Fibroblast of the aortic adventitia (primary cell): ENCODE measurements around the gene EXOC6B. TPM values are rescaled to one million over a fixed set of nuclear protein-coding genes. Genes with fewer than 3 reads are reported as not detected.

Source experiments
- DNase-seq: peaks from one replicate; pipeline ENCODE4 v3.0.0-alpha.2; 2010; ENCODE audit warnings: low read depth
- H3K4me3 ChIP-seq: 2 replicates; pipeline ENCODE4 v1.5.1; 2011; ENCODE audit warnings: low read depth, mild to moderate bottlenecking, control low read depth, low read length, moderate library complexity
- total RNA-seq: library from RNA; depleted of rRNA; stranded (reverse); fragments of >200 nt; gene quantifications from 2 replicates; pipeline ENCODE4 v1.2.3, GENCODE V29; 2012; ENCODE audit warnings: low replicate concordance
- TF ChIP-seq, protein P1 (sequence below): IDR thresholded peaks from 2 replicates; pipeline ENCODE4 v1.5.1; 2011; ENCODE audit warnings: mild to moderate bottlenecking, low read length, control low read depth, inconsistent platforms; ENCODE audit not compliant: insufficient read depth

The EXOC6B gene
- total RNA-seq, 1 donor = 30.2 TPM

DNA sequence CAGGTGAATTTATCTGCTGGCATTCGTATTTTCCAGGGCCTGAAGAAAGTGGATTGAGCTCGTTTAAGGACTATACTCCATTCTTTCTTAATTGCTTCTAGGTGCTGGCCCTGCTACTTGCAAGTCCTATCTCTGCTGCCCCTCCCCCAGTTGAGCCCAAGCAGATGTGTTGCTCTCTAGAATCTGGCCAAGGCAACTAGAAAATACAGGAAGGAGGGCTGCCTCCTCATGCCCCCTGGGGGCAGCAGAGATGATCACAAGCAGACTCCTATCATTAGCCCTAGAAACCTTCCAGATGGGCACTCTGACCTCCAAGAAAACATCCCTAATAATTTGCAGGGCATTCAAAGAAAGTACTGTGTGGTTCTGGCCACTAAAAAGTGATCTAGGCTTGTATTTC lies 605.7 kb downstream of the EXOC6B start:
- DNase-seq = no peak
- no peak overlapping the region for H3K4me3 ChIP-seq
- TF ChIP-seq, protein P1, sequence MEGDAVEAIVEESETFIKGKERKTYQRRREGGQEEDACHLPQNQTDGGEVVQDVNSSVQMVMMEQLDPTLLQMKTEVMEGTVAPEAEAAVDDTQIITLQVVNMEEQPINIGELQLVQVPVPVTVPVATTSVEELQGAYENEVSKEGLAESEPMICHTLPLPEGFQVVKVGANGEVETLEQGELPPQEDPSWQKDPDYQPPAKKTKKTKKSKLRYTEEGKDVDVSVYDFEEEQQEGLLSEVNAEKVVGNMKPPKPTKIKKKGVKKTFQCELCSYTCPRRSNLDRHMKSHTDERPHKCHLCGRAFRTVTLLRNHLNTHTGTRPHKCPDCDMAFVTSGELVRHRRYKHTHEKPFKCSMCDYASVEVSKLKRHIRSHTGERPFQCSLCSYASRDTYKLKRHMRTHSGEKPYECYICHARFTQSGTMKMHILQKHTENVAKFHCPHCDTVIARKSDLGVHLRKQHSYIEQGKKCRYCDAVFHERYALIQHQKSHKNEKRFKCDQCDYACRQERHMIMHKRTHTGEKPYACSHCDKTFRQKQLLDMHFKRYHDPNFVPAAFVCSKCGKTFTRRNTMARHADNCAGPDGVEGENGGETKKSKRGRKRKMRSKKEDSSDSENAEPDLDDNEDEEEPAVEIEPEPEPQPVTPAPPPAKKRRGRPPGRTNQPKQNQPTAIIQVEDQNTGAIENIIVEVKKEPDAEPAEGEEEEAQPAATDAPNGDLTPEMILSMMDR = peak; percentile 24

- peak; percentile 84 for DNase-seq
- H3K4me3 ChIP-seq = no peak overlapping the region
- TF ChIP-seq, protein P1 = no peak
These were observed 611.2 kb downstream of the EXOC6B start for GRCh38 chr2:72214429-72215143.

DNA sequence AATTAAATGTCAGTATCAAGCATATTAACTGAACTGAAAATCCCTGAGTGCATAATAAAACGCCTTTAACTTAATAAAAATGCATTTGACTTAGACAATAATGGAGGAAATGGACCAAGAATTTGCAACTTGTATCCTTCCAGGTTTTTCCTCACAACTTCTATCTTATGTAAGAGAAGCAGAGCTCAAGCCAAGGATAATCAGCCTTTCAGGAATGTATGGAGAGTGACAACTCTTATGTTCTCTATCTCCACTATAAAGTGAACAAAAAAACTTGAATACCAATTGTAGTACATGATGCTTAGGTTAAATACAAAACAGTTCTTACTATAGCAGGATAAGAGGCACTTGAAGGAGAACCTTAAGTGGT lies 613.4 kb downstream of the EXOC6B start:
- TF ChIP-seq, protein P1 = no peak
- peak; percentile 53 for DNase-seq
- no peak overlapping the region for H3K4me3 ChIP-seq

DNA sequence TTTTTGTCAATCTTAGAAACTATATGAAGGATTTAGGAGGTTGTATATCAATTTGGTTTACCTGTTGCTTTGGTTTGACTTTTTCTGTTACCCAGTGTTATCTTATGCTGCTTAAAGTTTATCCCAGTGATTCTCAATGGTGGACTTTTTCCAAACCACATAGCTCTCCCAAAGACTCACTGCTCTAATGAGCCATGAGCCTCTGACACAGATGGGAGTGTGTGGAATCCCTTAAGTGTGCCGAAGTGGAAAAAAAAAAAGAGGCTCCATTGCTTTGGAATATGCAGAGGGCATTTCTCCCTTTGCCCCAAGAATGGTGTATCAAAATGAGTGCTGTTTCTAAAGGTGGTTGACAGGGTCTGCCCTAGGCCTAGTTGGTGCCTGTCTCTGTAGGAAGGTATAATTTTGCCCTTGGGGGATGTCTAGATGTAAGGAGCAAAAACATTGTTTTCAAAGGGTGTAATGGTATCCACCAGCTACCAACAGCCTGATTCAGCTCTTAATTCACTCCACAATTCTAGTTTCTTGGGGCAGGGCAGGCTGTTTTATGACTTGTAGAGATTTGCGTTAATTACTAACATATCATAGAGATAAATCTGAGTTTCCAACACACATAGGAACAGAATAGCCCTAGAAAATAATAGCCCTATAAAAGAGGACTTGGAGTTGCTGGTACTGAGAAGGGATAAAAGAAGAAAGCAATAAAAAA lies 613.9 kb downstream of the EXOC6B start:
- TF ChIP-seq, protein P1 = no peak

DNA sequence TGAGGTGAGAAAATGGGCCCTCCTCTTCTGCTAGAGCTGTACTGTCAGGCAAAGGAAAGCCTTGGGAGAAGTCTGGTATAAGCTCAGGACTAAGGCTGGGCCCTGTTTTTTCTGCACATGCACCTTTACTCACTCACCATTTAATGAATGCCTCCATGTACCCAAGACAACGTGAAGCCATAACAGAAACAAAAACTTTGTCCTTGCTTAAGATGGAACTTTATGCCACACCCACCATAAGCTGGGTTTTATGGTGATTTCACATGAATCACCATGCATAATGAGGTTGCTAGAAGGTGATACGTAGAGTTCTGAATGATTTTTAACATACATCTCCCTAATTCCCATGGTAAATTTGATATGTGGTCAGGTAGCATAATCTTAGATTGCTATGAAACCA lies 614.5 kb downstream of the EXOC6B start:
- DNase-seq = peak; percentile 19
- H3K4me3 ChIP-seq = no peak overlapping the region
- TF ChIP-seq, protein P1 = no peak

More for the DNA sequence above, 613.9 kb downstream of the EXOC6B start:
- no peak overlapping the region for H3K4me3 ChIP-seq
- DNase-seq = peak; percentile 77

- DNase-seq = no peak
- no peak overlapping the region for H3K4me3 ChIP-seq
These were observed 615.4 kb downstream of the EXOC6B start for GRCh38 chr2:72210470-72210869.

More at GRCh38 chr2:72210470-72210869, 615.4 kb downstream of the EXOC6B start:
- TF ChIP-seq, protein P1 = no peak
